HepG2 (cell line): ENCODE results near the gene RARA. TPM values are rescaled to one million over a fixed set of nuclear protein-coding genes. Genes with fewer than 3 reads are reported as not detected.

Experiments used
- AGO2 ChIP-seq: fragments of 200-400 bp; formaldehyde crosslinking; optimal IDR thresholded peaks from 2 replicates; pipeline ENCODE3; 2017; ENCODE audit warnings: mild to moderate bottlenecking, low read depth, low read length, moderate library complexity
- CCDC6 ChIP-seq: sonication (generic); formaldehyde crosslinking; IDR thresholded peaks from 2 replicates; pipeline ENCODE4 v1.8.1; 2022; ENCODE audit warnings: mild to moderate bottlenecking, missing genetic modification reagents, moderate library complexity
- HDAC1 ChIP-seq: sonication (generic); formaldehyde crosslinking; IDR thresholded peaks from 2 replicates; pipeline ENCODE4 v1.5.1; 2020; ENCODE audit warnings: mild to moderate bottlenecking, missing genetic modification reagents
- HIVEP1 ChIP-seq: sonication (generic); formaldehyde crosslinking; IDR thresholded peaks from 2 replicates; pipeline ENCODE4 v1.4.0; 2020; ENCODE audit warnings: mild to moderate bottlenecking, missing genetic modification reagents
- NFYC ChIP-seq: IDR thresholded peaks from 2 replicates; pipeline ENCODE4 v1.6.1; 2016; ENCODE audit warnings: missing genetic modification reagents, missing compliant biosample characterization
- NR2F1 ChIP-seq, 2 experiments: fragments of 450-650 bp in 1 of 2; formaldehyde crosslinking in 1 of 2; IDR thresholded peaks; 2 replicates each; pipeline versions ENCODE4 v1.5.0 to v1.6.1; 2016 to 2020; ENCODE audit warnings: mild to moderate bottlenecking in 1 of 2, missing compliant biosample characterization in 1 of 2, missing genetic modification reagents in 1 of 2, moderate library complexity in 1 of 2
- PHF21A ChIP-seq: sonication (generic); formaldehyde crosslinking; IDR thresholded peaks from 2 replicates; pipeline ENCODE4 v1.5.0; 2020; ENCODE audit warnings: mild to moderate bottlenecking, missing genetic modification reagents
- RARA ChIP-seq: IDR thresholded peaks from 2 replicates; pipeline ENCODE4 v1.6.1; 2016; ENCODE audit warnings: missing genetic modification reagents, missing compliant biosample characterization
- SAFB2 ChIP-seq: sonication (generic); formaldehyde crosslinking; IDR thresholded peaks from 2 replicates; pipeline ENCODE4 v1.5.1; 2020; ENCODE audit warnings: missing genetic modification reagents, low read depth, mild to moderate bottlenecking, borderline replicate concordance
- SOX6 ChIP-seq, 2 experiments: fragments of 450-650 bp in 1 of 2; sonication (generic) in 1 of 2; formaldehyde crosslinking in 1 of 2; IDR thresholded peaks; 2 replicates each; pipeline versions ENCODE4 v1.4.0 to v1.6.1; 2017 to 2020; ENCODE audit warnings: antibody characterized with exemption in 1 of 2, mild to moderate bottlenecking in 1 of 2, missing genetic modification reagents in 1 of 2
- TP53 ChIP-seq: sonication (generic); formaldehyde crosslinking; conservative IDR thresholded peaks from 2 replicates; pipeline ENCODE4 v1.4.0; 2020; ENCODE audit warnings: missing genetic modification reagents
- ZBTB38 ChIP-seq: sonication (generic); formaldehyde crosslinking; IDR thresholded peaks from 2 replicates; pipeline ENCODE4 v1.5.1; 2020; ENCODE audit warnings: mild to moderate bottlenecking, missing genetic modification reagents
- ZFP62 ChIP-seq: sonication (generic); formaldehyde crosslinking; IDR thresholded peaks from 2 replicates; pipeline ENCODE4 v1.4.0; 2020; ENCODE audit warnings: missing genetic modification reagents
- ZNF281 ChIP-seq: sonication (generic); formaldehyde crosslinking; IDR thresholded peaks from 2 replicates; pipeline ENCODE4 v1.4.0; 2020; ENCODE audit warnings: missing genetic modification reagents, borderline replicate concordance
- ZNF3 ChIP-seq: IDR thresholded peaks from 2 replicates; pipeline ENCODE4 v1.7.0; 2017; ENCODE audit warnings: inconsistent platforms
- ZNF350 ChIP-seq: sonication (generic); formaldehyde crosslinking; IDR thresholded peaks from 2 replicates; pipeline ENCODE4 v1.4.0; 2020; ENCODE audit warnings: mild to moderate bottlenecking, low read depth, missing genetic modification reagents, borderline replicate concordance
- ZNF484 ChIP-seq: sonication (generic); formaldehyde crosslinking; IDR thresholded peaks from 2 replicates; pipeline ENCODE4 v1.5.1; 2020; ENCODE audit warnings: mild to moderate bottlenecking, low read depth, missing genetic modification reagents, borderline replicate concordance
- ZNF552 ChIP-seq: sonication (generic); formaldehyde crosslinking; IDR thresholded peaks from 2 replicates; pipeline ENCODE4 v1.9.0; 2022; ENCODE audit warnings: missing genetic modification reagents, mild to moderate bottlenecking, borderline replicate concordance
- ZNF574 ChIP-seq: sonication (generic); formaldehyde crosslinking; IDR thresholded peaks from 2 replicates; pipeline ENCODE4 v1.4.0; 2020; ENCODE audit warnings: missing genetic modification reagents
- ZNF776 ChIP-seq: sonication (generic); formaldehyde crosslinking; IDR thresholded peaks from 2 replicates; pipeline ENCODE4 v1.4.0; 2020; ENCODE audit warnings: mild to moderate bottlenecking, missing genetic modification reagents
- polyA plus RNA-seq, 8 experiments: library from polyadenylated mRNA; depleted of rRNA in 3 of 8; stranded (reverse) in 7 of 8; unstranded in 1 of 8; fragments of >200 nt; fragmentation: Illumina TruSeq in 4 of 8; extraction: Trizol in 4 of 8; gene quantifications; 2 replicates each; pipeline versions ENCODE4 v1.2.1 to v1.2.3, GENCODE V29; 2011 to 2016; ENCODE audit warnings: low read depth in 4 of 8, missing spikeins in 1 of 8, mixed read lengths in 1 of 8; ENCODE audit not compliant: insufficient read depth in 1 of 8
- total RNA-seq, 5 experiments: library from RNA; depleted of rRNA; stranded (reverse); fragments of >200 nt; fragmentation: Illumina TruSeq; extraction: Trizol; gene quantifications; 2 replicates each; pipeline ENCODE4 v1.2.3, GENCODE V29; 2016; ENCODE audit warnings: low read depth in 1 of 5

Gene RARA
- total and polyA plus RNA-seq, 2 of the 13 experiments (the other 11 are each of a cell fraction or from before 2014, with no cell fraction given), result 6.4 to 8.6 TPM

GRCh38 chr17:40331743-40332641, 23.0 kb downstream of the RARA start (continued):
- TF ChIP-seq SOX6 (IDR thresholded peaks at IDR 0.05) (no peak), SOX6 (CRISPR knock-in tag; IDR thresholded peaks at IDR 0.05) (peak; percentile 41; the same call in 1 of the 2 replicates), ZFP62 (CRISPR knock-in tag) (no peak), ZNF484 (CRISPR knock-in tag) (no peak), ZNF776 (CRISPR knock-in tag) (no peak), ZNF552 (CRISPR knock-in tag) (no peak), ZNF574 (CRISPR knock-in tag) (peak; percentile 47; the same call in 1 of the 2 replicates), HIVEP1 (CRISPR knock-in tag) (peak; percentile 24; the same call in 1 of the 2 replicates), ZNF281 (CRISPR knock-in tag) (peak; percentile 73), PHF21A (CRISPR knock-in tag) (peak; percentile 84), ZNF3 (CRISPR knock-in tag) (no peak), SAFB2 (CRISPR knock-in tag) (no peak), NR2F1 (CRISPR knock-in tag; IDR thresholded peaks at IDR 0.05) (peak in 1 of 2 experiments; percentile 6; a peak in 1 of 4 replicates), ZNF350 (CRISPR knock-in tag) (peak; percentile 50; the same call in 1 of the 2 replicates), RARA (CRISPR knock-in tag) (0 out of 2 replicates have a peak, but pooled peaks have one; percentile 9), CCDC6 (CRISPR knock-in tag) (no peak), HDAC1 (0 out of 2 replicates have a peak, but pooled peaks have one; percentile 49), ZBTB38 (peak; percentile 69; the same call in 1 of the 2 replicates), NFYC (CRISPR knock-in tag) (no peak), TP53 (no peak), AGO2 (peak; percentile 51)
